Measurements from ENCODE around the gene PTRH1. TPM values are rescaled to one million over a fixed set of nuclear protein-coding genes. Genes with fewer than 3 reads are reported as not detected.
A peak's percentile ranks its signal among the peaks of the same experiment; 100 is the strongest.

PTRH1 gene
- total RNA-seq, 1 donor from 2014 or later, result 9.1 TPM

DNA sequence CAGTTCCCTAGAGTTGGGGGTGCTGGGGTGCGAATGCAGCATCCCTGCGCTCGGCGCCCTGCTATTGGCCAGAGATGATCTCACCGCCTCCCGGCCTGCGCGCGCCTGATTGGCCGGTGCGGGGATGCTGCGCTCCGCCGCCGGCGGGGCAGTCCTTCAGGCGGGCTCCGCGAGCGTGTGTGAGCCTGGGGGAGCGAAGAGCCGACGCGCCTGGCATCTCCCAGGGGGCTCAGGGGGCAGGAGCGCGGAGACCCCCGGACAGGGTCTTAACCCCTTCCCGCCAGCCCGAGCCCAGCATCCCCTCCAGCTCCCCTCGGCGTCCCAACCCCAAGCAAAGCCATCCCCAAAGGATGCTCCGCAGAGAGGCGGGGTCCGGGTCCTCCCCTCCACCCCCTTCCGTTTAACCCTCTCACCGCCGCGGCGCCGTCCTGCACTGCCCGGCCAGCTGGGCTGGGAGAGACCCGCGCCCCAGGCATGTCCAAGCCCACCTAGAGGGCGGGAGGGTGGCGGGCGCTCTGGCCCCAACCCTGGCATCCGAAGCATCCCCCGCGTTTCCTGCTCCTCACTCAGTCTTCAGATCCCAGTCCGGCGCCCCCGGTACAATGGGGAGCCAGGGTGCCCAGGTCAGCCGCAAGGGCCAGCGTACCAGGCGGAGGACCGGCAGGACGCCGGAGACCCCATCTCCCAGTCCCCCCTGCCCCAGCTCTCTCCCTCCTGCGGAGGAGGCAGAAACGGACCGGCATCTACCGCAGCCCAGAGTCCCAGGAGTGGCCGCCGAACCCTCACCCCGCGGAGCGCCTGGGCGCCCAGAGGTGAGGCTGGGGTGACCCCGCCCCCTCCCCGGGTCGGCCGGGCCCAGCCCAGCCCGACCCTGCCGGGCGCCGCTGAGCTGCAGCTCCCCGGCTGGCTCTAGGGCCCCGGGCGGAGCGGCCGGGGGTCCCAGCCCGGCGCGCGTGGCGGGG, 38.9 kb upstream of the PTRH1 start:
- TF ChIP-seq, protein P1, sequence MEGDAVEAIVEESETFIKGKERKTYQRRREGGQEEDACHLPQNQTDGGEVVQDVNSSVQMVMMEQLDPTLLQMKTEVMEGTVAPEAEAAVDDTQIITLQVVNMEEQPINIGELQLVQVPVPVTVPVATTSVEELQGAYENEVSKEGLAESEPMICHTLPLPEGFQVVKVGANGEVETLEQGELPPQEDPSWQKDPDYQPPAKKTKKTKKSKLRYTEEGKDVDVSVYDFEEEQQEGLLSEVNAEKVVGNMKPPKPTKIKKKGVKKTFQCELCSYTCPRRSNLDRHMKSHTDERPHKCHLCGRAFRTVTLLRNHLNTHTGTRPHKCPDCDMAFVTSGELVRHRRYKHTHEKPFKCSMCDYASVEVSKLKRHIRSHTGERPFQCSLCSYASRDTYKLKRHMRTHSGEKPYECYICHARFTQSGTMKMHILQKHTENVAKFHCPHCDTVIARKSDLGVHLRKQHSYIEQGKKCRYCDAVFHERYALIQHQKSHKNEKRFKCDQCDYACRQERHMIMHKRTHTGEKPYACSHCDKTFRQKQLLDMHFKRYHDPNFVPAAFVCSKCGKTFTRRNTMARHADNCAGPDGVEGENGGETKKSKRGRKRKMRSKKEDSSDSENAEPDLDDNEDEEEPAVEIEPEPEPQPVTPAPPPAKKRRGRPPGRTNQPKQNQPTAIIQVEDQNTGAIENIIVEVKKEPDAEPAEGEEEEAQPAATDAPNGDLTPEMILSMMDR (IDR thresholded peaks at IDR 0.05), result no peak
- no peak for DNase-seq
- Histone ChIP-seq H3K4me3 (peak overlapping the region; percentile 40), H3K27me3 (ENCODE audit: low read depth) (peaks cover 12% of the 10 kb centered on the region), H3K27ac (peak overlapping the region; percentile 58), H3K9me3 (no peaks in the 10 kb centered on the region), H3K4me1 (peaks cover 34% of the 10 kb centered on the region), H3K36me3 (peaks cover 70% of the 10 kb centered on the region)
- intact Hi-C loops (cut with DNase I), result no loop called here
- peak; percentile 26 to 29 for ATAC-seq

DNA sequence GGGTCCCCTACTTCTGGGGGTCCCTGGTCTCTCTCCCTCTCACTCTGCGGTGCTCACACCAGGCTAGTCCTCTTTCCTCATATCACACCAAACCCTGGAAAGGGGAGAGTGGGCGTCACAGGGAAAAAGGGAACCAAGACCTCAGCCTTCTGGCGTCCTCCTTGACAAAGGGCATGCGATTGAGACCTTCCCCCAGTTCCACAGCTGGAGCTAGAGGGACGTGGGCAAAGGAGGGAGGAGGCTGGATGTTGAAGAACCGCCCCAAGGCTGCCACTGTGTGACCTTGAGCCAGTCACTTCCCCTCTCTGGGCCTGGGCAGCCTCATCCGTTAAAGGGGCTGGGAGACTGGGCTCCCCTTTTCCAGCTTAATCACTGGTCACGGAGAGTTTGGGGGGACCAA, 38.2 kb upstream of the PTRH1 start:
- ATAC-seq (no peak), DNase-seq (no peak)
- Histone ChIP-seq H3K27ac (peak overlapping the region; percentile 31), H3K4me3 (no peak overlapping the region), H3K27me3 (ENCODE audit: low read depth) (peaks cover 12% of the 10 kb centered on the region), H3K4me1 (peaks cover 31% of the 10 kb centered on the region), H3K9me3 (no peaks in the 10 kb centered on the region), H3K36me3 (peaks cover 72% of the 10 kb centered on the region)
- TF ChIP-seq, protein P1 (IDR thresholded peaks at IDR 0.05), result no peak
- intact Hi-C loops (cut with DNase I), result no loop called here

DNA sequence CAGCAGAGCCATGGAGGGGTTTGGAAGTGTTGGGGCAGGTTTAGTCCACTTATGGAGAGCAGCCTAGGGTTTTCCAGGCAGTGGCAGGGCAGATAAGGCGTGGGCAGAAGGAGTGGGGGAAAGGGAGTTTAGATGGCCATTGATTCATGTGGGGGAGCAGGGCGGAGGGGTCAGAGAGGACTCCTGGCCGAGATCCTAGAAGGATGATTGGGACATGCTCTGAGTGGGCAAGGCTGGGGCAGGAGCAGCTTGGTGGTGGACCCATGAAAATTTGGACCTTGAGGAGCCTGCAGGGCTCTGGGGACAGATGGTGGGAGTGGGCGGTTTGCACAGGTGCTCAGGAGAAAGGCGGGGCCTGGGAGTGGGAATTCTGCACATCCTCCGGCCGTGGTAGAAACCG, 37.7 kb upstream of the PTRH1 start:
- Histone ChIP-seq H3K4me3 (no peak overlapping the region), H3K9me3 (no peaks in the 10 kb centered on the region), H3K27me3 (ENCODE audit: low read depth) (peaks cover 12% of the 10 kb centered on the region), H3K4me1 (peaks cover 31% of the 10 kb centered on the region), H3K36me3 (peaks cover 72% of the 10 kb centered on the region), H3K27ac (no peak overlapping the region)
- ATAC-seq (no peak), DNase-seq (no peak)
- TF ChIP-seq, protein P1 (IDR thresholded peaks at IDR 0.05), result no peak
- intact Hi-C loops (cut with DNase I), result no loop called here

DNA sequence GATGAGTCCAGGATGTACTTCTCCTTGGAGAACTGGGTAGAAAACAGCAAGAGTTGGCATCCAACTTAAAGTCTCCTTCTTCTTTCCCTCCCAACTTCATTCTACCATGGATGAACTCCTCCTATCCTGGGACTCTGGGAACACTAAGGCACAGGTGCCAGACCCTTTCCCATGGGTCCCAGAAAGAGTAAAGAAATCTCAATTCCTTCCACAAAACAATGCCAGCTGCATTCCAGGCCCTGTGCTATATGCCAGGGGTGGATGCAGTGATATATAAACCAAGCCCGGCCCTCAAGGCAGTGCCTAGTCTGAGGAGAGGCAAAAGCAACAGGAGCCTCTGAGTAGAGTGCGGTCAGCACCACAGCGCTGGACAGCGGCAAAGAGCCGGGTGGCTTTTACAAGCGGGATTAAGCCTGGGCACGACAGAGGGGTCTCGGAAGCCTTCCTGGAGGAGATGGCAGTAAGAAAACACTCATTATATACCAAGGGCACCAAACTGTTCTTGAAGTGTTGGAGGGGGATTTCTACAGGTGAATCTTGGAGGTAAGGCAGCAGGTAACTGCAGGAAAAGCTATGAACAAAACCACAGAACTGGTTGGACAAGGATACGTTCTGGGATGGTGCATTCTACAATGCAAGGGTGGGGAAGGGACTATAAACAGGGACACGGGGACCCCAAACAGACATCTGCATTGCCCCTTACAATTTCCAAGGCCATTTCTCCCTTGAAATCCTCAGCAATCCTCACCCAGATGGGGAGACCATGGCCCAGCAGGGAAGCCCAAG, 36.0 kb upstream of the PTRH1 start:
- Histone ChIP-seq H3K27ac (no peak overlapping the region), H3K36me3 (peaks cover 84% of the 10 kb centered on the region), H3K27me3 (ENCODE audit: low read depth) (peaks cover 12% of the 10 kb centered on the region), H3K4me1 (peaks cover 31% of the 10 kb centered on the region), H3K4me3 (no peak overlapping the region), H3K9me3 (no peaks in the 10 kb centered on the region)
- intact Hi-C loops (cut with DNase I), result no loop called here
- DNase-seq (no peak), ATAC-seq (no peak)
- TF ChIP-seq, protein P1 (IDR thresholded peaks at IDR 0.05), result no peak

DNA sequence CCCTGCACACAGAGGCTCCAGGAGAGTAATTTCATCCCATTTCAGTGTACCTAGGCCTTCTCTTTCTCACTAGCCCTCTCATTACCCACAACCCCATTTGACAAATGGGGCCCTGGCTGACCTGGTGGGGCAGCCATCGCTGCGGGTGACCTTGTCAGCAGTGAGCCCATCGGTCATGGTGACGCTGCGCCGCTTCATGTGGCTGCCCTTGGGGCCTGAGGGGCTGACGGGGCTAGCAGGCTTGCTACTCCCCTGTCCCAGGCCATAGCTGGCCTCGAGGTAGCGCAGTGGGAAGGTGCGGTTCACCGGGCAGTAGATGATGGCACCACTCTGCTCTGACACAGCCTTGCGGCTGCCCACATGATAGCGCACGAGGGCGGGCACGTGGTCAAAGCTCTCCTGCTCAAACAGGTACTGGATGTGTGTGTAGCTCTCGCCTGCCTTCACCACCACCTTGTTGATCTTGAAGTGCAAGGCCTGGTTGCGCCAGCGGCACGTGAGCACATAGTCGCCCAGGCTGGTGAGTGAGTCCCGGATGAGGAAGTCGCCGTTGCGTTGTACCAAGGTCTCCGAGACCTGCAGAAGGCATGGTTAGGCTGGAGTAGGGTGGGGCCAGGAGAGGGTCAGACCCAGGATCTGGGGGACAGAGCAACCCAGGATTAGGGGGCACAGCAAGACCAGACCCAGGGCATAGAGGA, 33.8 kb upstream of the PTRH1 start:
- no peak for DNase-seq
- TF ChIP-seq, protein P1 (IDR thresholded peaks at IDR 0.05), result no peak
- intact Hi-C loops (cut with DNase I), result no loop called here
- no peaks in the 10 kb centered on the region for H3K9me3 ChIP-seq
- peaks cover 7% of the 10 kb centered on the region for H3K27me3 ChIP-seq (ENCODE audit: low read depth)
- no peak for ATAC-seq
- H3K4me1 ChIP-seq, result peaks cover 15% of the 10 kb centered on the region
- peaks cover 96% of the 10 kb centered on the region for H3K36me3 ChIP-seq
- no peak overlapping the region for H3K27ac ChIP-seq
- no peak overlapping the region for H3K4me3 ChIP-seq
